Psoas muscle (tissue), 8 donors: ENCODE results near the gene LMF2. TPM values are rescaled to one million over a fixed set of nuclear protein-coding genes. Genes with fewer than 3 reads are reported as not detected.
A peak's percentile ranks its signal among the peaks of the same experiment; 100 is the strongest.

Experiments
- ATAC-seq, 4 donors: fragments of 200-7000 bp; cut with Tn5 transposase; one replicate each; pipeline ENCODE4 v1.9.1; 2020; ENCODE audit warnings: moderate library complexity in 3 of 4, mild to moderate bottlenecking in 2 of 4
- DNase-seq, 2 donors: peaks; one replicate each; pipeline ENCODE4 v3.0.0-alpha.2; 2020
- H3K27ac ChIP-seq: fragments of 200-600 bp; one replicate; pipeline ENCODE4 v1.8.0; 2022
- H3K27me3 ChIP-seq, 3 donors: fragments of 200-600 bp in 1 of 3; one replicate each; pipeline versions ENCODE4 v1.6.1 to v1.8.0; 2013 to 2022; ENCODE audit warnings: low read length in 2 of 3, mild to moderate bottlenecking in 2 of 3, moderate library complexity in 1 of 3; ENCODE audit not compliant: insufficient read depth in 3 of 3
- H3K36me3 ChIP-seq, 2 donors: fragments of 200-600 bp in 1 of 2; one replicate each; pipeline versions ENCODE4 v1.6.1 to v1.8.0; 2013 to 2022; ENCODE audit warnings: low read depth in 1 of 2, mild to moderate bottlenecking in 1 of 2, moderate library complexity in 1 of 2; ENCODE audit not compliant: insufficient read depth in 1 of 2
- H3K4me1 ChIP-seq: fragments of 200-600 bp; one replicate; pipeline ENCODE4 v1.8.0; 2022
- H3K4me3 ChIP-seq: fragments of 200-600 bp; one replicate; pipeline ENCODE4 v1.8.0; 2022; ENCODE audit warnings: mild to moderate bottlenecking
- H3K9me3 ChIP-seq: fragments of 200-600 bp; one replicate; pipeline ENCODE4 v1.8.0; 2022
- WGBS, 3 donors: extraction: QIAGEN DNeasy Blood & Tissue Kit; methylation state at CpG; one replicate each; pipeline versions ENCODE4 v1.1.6 to v1.1.7; 2013; 5-methylcytosine and 5-hydroxymethylcytosine counted together
- intact Hi-C, 2 donors: fragments of 100-400 bp; cut with DNase I; formaldehyde crosslinking; loops; one replicate each; pipeline versions ENCODE4 v1.11.0 to v1.14.2; 2022
- long read RNA-seq, 2 donors: library from polyadenylated mRNA; unstranded; transcript quantifications; one replicate each; pipeline ENCODE4 v2.0.0, GENCODE V29; 2021
- polyA plus RNA-seq, 3 donors: library from polyadenylated mRNA; stranded (reverse); fragments of 200-250 nt; gene quantifications; one replicate each; pipeline ENCODE4 v1.2.3, GENCODE V29; 2013
- total RNA-seq, 4 donors: library from RNA; stranded (reverse); fragmentation: NEBNext Ultra II Directional in 2 of 4; extraction: Animal tissue kit (Norgen Biotek cat#: 25700) in 2 of 4; gene quantifications; one replicate each; pipeline versions ENCODE4 v1.2.1 to v1.2.4, GENCODE V29; 2021 to 2023
- TF ChIP-seq, protein P1 (sequence below): fragments of 200-600 bp; IDR thresholded peaks from one replicate; pipeline ENCODE4 v1.8.0; 2022; ENCODE audit warnings: antibody characterized with exemption
- donor health status: healthy with polysubstance abuse.
- donor health status: DM: no; HTN: no; CAD: no; lungs with moderate emphysema.
- donor health status: Bipolar disorder and iron deficiency.
- donor health status: healthy.
- donor health status: DM: yes; HTN: yes; CAD: no.
- donor health status: DM: no; HTN: no; CAD: no.
- donor health status: DM: no; HTN: no; CAD: no.
- donor health status: DM: yes; HTN: yes; CAD: no.

Gene LMF2, protein sequence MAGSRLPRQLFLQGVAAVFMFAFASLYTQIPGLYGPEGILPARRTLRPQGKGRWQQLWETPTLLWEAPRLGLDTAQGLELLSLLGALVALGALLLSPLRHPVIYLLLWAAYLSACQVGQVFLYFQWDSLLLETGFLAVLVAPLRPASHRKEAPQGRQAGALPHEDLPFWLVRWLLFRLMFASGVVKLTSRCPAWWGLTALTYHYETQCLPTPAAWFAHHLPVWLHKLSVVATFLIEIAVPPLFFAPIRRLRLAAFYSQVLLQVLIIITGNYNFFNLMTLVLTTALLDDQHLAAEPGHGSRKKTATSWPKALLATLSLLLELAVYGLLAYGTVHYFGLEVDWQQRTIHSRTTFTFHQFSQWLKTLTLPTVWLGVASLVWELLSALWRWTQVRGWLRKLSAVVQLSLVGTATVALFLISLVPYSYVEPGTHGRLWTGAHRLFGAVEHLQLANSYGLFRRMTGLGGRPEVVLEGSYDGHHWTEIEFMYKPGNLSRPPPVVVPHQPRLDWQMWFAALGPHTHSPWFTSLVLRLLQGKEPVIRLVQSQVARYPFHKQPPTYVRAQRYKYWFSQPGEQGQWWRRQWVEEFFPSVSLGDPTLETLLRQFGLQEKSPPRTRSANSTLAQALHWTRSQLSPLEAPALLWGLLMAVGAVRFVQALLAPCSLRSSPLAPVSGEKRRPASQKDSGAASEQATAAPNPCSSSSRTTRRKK
- total RNA-seq (10 to 100 TPM; 16.7 to 18.6 (median 17.3) TPM), polyA plus RNA-seq (10 to 100 TPM; 14.9 to 24.1 (median 15.6) TPM)
- long read RNA-seq, donor 1, transcript LMF2-202 (14 exons, 2,582 nt): major isoform, 15 of 29 reads
- long read RNA-seq, donor 1, partial matches to known transcripts: 8 of 29 reads
- long read RNA-seq, donor 1, other reads (novel, unspliced or antisense): 6 of 29 reads
- long read RNA-seq, donor 2, transcript LMF2-202 (14 exons, 2,582 nt): major isoform, 27 of 56 reads
- long read RNA-seq, donor 2, partial matches to known transcripts: 15 of 56 reads
- long read RNA-seq, donor 2, other reads (novel, unspliced or antisense): 14 of 56 reads

DNA sequence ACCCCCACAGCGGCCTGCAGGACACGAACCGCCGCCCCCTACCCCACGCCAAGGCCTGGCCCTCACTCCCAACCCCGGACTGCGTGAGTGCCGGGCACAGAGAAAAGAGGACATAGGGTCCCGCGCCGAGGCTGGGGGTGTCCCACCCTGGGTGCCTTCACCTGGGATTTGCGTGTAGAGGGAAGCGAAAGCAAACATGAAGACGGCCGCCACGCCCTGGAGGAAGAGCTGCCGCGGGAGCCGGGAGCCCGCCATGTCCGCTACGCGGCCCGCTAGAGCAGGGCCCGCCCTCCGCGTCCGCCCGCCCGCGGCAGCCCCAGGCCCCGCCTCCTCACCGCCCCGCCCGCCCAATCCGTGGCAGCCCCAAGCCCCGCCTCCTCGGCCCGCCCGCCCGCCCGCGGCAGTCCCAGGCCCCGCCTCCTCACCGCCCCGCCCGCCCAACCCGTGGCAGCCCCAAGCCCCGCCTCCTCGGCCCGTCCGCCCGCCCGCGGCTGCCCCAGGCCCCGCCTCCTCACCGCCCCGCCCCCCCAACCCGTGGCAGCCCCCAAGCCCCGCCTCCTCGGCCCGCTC, at the start of gene LMF2:
Gene LMF2 (minus strand): TSS at position 282 of the 570 bp plus-strand sequence. CDS start 27 bp downstream, at position 255.
- Histone ChIP-seq H3K36me3 (peaks cover 0 to 45% of the 10 kb centered on the region in 2 donors), H3K27ac (peak within 1 kb of the TSS; percentile 85), H3K9me3 (no peaks in the 10 kb centered on the region), H3K4me1 (peaks cover 17% of the 10 kb centered on the region), H3K27me3 (no peaks in the 10 kb centered on the region), H3K4me3 (peak within 1 kb of the TSS; percentile 89)
- intact Hi-C loops: loop anchor here (5.0 to 10.0 kb wide), 2 partner anchors 70 to 253 kb away; partner anchors contain the start of genes CPT1B (in 2 of the 2) and HDAC10 (in 1 of the 2)
- WGBS, 3 donors: 0% methylated on average over 18 to 56 of the region's 62 CpGs
- ATAC-seq (peak; percentile 81 to 86 (median 84)), DNase-seq (peak; percentile 90 to 96)
- TF ChIP-seq, protein P1, sequence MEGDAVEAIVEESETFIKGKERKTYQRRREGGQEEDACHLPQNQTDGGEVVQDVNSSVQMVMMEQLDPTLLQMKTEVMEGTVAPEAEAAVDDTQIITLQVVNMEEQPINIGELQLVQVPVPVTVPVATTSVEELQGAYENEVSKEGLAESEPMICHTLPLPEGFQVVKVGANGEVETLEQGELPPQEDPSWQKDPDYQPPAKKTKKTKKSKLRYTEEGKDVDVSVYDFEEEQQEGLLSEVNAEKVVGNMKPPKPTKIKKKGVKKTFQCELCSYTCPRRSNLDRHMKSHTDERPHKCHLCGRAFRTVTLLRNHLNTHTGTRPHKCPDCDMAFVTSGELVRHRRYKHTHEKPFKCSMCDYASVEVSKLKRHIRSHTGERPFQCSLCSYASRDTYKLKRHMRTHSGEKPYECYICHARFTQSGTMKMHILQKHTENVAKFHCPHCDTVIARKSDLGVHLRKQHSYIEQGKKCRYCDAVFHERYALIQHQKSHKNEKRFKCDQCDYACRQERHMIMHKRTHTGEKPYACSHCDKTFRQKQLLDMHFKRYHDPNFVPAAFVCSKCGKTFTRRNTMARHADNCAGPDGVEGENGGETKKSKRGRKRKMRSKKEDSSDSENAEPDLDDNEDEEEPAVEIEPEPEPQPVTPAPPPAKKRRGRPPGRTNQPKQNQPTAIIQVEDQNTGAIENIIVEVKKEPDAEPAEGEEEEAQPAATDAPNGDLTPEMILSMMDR: peak; percentile 4

DNA sequence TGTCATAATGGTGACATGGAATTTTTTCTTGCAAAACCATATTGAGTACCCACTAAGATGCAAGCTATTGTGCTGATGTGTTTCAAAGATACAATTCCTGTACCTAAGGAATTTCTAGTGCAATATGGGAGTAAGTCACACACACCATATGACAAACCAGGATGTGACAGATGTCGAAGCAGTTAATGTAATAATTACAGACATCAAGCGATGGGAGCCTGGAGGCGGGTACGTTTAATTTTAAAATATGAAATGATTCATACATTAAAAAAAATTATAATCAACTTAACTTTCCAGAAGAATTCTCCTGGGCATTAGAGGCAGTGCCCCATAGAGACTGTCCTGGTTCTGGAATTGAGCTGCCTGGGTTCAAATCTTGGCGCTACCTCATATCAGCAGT, 49.2 kb upstream of the LMF2 start:
- ATAC-seq (no peak), DNase-seq (no peak)
- H3K27me3 ChIP-seq: peaks cover 0 to 10% (median 0%) of the 10 kb centered on the region in 3 donors
- no peaks in the 10 kb centered on the region for H3K4me1 ChIP-seq
- H3K27ac ChIP-seq: no peak overlapping the region
- intact Hi-C loops: no loop called here
- no peak overlapping the region for H3K4me3 ChIP-seq
- 76 to 83% (median 79%) methylated on average over 5 of the region's 5 CpGs for WGBS, 3 donors
- TF ChIP-seq, protein P1: no peak
- H3K9me3 ChIP-seq: no peaks in the 10 kb centered on the region
- H3K36me3 ChIP-seq: no peaks in the 10 kb centered on the region

DNA sequence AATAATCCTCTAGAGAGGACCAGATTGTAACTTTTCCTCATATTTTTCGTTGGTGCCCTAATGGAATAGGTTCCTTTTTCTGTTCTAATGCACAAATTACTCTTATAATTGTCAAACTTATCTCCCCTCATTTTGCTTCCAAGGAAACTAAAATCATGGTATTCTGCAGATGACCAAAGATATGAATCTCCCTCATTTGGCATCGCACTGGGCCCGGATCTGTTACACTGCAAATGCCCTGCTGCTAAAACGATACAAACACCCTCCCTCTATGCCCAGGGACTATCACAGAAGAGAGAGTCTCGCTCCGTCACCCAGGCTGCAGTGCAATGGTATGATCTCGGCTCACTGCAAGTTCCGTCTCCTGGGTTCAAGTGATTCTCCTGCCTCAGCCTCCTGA, 45.8 kb upstream of the LMF2 start:
- TF ChIP-seq, protein P1: no peak

DNA sequence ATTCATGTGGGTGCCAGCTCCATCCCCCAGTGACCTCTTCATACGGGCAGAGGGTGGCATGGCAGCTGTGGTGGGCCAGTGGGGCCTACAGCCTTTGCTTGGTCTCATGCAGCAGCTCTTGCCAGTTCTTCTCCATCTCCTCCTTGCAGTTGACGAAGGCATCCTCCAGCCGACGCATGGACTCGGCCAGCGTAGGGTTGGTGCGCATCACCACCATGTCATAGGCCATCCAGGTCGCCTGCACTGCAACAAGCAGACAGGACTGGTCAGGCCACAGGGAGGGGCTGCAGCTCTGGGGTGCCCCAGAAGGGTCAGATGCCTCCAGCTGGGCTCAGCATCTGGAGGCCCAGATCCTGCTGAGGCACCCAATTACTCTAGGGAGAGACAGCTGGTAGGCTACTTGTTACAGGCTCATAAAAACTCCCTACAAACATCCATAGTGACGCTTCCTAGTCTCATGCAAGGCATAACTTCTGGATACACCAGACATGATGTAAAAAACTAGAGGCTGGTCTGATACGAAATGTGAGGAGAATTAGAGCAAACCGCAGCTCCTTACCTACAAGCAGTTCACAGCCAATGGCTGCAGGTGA, 43.8 kb upstream of the LMF2 start:
- DNase-seq: peak in 1 of 2 donors; percentile 11

More for the DNA sequence above, 45.8 kb upstream of the LMF2 start:
- no peak for ATAC-seq
- H3K36me3 ChIP-seq: no peaks in the 10 kb centered on the region
- no peak overlapping the region for H3K4me3 ChIP-seq
- no peaks in the 10 kb centered on the region for H3K4me1 ChIP-seq
- peaks cover 0 to 30% (median 11%) of the 10 kb centered on the region in 3 donors for H3K27me3 ChIP-seq
- intact Hi-C loops: no loop called here
- no peak overlapping the region for H3K27ac ChIP-seq
- no peak for DNase-seq
- WGBS, 3 donors: 71 to 86% (median 74%) methylated on average over 8 of the region's 8 CpGs
- no peaks in the 10 kb centered on the region for H3K9me3 ChIP-seq

More for the DNA sequence above, 43.8 kb upstream of the LMF2 start:
- WGBS, 3 donors: 87 to 92% (median 88%) methylated on average over 11 of the region's 11 CpGs
- intact Hi-C loops: no loop called here
- H3K27ac ChIP-seq: no peak overlapping the region
- no peaks in the 10 kb centered on the region for H3K9me3 ChIP-seq
- no peaks in the 10 kb centered on the region for H3K4me1 ChIP-seq
- peaks cover 0 to 46% (median 25%) of the 10 kb centered on the region in 3 donors for H3K27me3 ChIP-seq
- TF ChIP-seq, protein P1: no peak
- ATAC-seq: no peak
- no peaks in the 10 kb centered on the region for H3K36me3 ChIP-seq
- no peak overlapping the region for H3K4me3 ChIP-seq
